Stimulated activated CD4-positive, alpha-beta T cell treated with anti-CD3 and anti-CD28 coated beads, Interleukin-1b, Interleukin-23, amount 100 ng/mL, for 4 hours (primary cell): ENCODE measurements around the gene GLI3.

Source experiments
- DNase-seq, 2 donors: peaks; one replicate each; pipeline ENCODE4 v3.0.0-alpha.2; 2020; ENCODE audit warnings: low read depth in 2 of 2

Gene GLI3

GRCh38 chr7:42082144-42082543 is 154.9 kb downstream of the GLI3 start:
- DNase-seq, result no peak

- DNase-seq, result no peak
Measured at GRCh38 chr7:42081671-42082070, 155.3 kb downstream of the GLI3 start.

- no peak for DNase-seq
Measured at GRCh38 chr7:42080841-42081586, 156.0 kb downstream of the GLI3 start.

- DNase-seq, result no peak
Measured at GRCh38 chr7:42077271-42078135, 159.5 kb downstream of the GLI3 start.

GRCh38 chr7:42076870-42077269 is 160.1 kb downstream of the GLI3 start:
- DNase-seq, result no peak

GRCh38 chr7:42075418-42075817 is 161.6 kb downstream of the GLI3 start:
- no peak for DNase-seq

- DNase-seq, result no peak
Measured at GRCh38 chr7:42074076-42074475, 162.9 kb downstream of the GLI3 start.

GRCh38 chr7:42071372-42072261 is 165.4 kb downstream of the GLI3 start:
- no peak for DNase-seq

GRCh38 chr7:42070068-42070467 is 166.9 kb downstream of the GLI3 start:
- no peak for DNase-seq

- no peak for DNase-seq
Measured at GRCh38 chr7:42069590-42069989, 167.4 kb downstream of the GLI3 start.

- no peak for DNase-seq
Measured at GRCh38 chr7:42068554-42069280, 168.3 kb downstream of the GLI3 start.

- no peak for DNase-seq
Measured at GRCh38 chr7:42065942-42066341, 171.1 kb downstream of the GLI3 start.

- no peak for DNase-seq
Measured at GRCh38 chr7:42065015-42065414, 172.0 kb downstream of the GLI3 start.

GRCh38 chr7:42064534-42064933 is 172.5 kb downstream of the GLI3 start:
- DNase-seq, result no peak

GRCh38 chr7:42059275-42059674 is 177.7 kb downstream of the GLI3 start:
- no peak for DNase-seq

GRCh38 chr7:42057331-42057730 is 179.7 kb downstream of the GLI3 start:
- DNase-seq, result no peak

GRCh38 chr7:42055171-42055570 is 181.8 kb downstream of the GLI3 start:
- no peak for DNase-seq

- DNase-seq, result no peak
Measured at GRCh38 chr7:42053834-42054233, 183.2 kb downstream of the GLI3 start.

GRCh38 chr7:42049761-42050160 is 187.2 kb downstream of the GLI3 start:
- no peak for DNase-seq

- no peak for DNase-seq
Measured at GRCh38 chr7:42046483-42046882, 190.5 kb downstream of the GLI3 start.

GRCh38 chr7:42045961-42046360 is 191.0 kb downstream of the GLI3 start:
- DNase-seq, result no peak
